GM19351 (cell line): ENCODE results near the gene SLIT3.
A peak's percentile ranks its signal among the peaks of the same experiment; 100 is the strongest.

Experiments used
- ATAC-seq: cut with Tn5 transposase; IDR thresholded peaks from one replicate; pipeline ENCODE4 v1.9.1; 2021; ENCODE audit warnings: mild to moderate bottlenecking, moderate library complexity; ENCODE audit not compliant: unreplicated experiment

SLIT3 gene

DNA sequence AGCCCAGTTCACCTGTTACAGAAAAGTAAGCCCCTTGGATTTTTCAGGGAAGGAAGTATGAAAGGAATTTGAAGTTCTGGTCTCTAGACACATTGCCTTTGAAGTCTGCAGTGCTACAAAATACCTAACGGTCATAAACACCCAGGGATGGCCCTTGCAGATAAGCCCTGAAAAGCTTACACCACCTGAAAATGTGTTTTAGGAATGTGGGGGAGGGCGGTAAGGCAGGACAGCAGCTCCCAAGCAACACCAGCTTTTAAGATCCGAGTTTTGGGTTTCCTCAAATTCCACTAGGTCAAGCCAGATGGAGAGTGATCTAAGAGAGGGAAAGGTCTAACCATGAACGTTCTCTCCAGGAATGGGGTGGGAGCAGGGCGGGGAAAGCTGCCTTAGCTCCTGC lies 607.6 kb downstream of the SLIT3 start:
- ATAC-seq: no peak

DNA sequence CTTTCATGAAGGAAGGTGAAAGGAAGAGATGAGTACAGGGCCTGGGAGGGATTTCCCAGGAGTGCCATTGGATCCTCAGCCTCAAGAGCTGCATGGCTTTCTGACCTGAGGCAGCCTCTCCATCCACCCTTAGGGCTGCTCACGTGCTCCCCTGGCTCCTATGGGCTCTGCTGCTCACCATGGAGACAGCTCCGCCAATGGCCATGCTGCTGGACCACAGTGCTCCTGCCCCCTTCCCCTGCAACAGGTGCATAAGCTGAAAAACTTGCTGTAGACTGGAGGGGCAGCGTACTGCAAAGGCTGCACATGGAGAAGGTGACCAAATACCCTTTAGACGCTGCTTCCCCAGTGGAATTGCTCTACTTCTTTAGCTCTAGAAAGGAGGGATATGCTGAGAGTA lies 609.0 kb downstream of the SLIT3 start:
- ATAC-seq: no peak

GRCh38 chr5:168689260-168689659 lies 611.7 kb downstream of the SLIT3 start:
- no peak for ATAC-seq

- ATAC-seq: no peak
Measured at GRCh38 chr5:168686837-168687236, 614.1 kb downstream of the SLIT3 start.

- ATAC-seq: no peak
Measured at GRCh38 chr5:168685566-168685965, 615.4 kb downstream of the SLIT3 start.

DNA sequence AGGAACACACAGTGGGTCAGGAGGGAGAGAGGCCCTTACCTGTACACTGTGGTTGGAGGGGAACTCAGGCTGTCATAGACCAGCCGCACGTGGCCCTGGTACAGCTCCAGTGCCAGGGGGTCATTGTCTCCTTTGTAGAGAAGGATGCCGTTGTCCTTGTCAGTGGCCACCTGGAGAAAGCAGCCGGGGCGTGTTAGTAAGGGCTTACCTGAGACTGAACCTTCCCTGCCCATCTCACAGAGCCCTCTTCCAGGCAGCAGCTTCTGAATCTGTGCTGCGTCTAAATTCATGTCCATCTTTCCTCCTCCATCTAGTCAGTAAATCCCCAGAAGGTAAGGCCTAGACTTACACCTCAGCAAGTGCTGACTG lies 617.0 kb downstream of the SLIT3 start:
- ATAC-seq: no peak

DNA sequence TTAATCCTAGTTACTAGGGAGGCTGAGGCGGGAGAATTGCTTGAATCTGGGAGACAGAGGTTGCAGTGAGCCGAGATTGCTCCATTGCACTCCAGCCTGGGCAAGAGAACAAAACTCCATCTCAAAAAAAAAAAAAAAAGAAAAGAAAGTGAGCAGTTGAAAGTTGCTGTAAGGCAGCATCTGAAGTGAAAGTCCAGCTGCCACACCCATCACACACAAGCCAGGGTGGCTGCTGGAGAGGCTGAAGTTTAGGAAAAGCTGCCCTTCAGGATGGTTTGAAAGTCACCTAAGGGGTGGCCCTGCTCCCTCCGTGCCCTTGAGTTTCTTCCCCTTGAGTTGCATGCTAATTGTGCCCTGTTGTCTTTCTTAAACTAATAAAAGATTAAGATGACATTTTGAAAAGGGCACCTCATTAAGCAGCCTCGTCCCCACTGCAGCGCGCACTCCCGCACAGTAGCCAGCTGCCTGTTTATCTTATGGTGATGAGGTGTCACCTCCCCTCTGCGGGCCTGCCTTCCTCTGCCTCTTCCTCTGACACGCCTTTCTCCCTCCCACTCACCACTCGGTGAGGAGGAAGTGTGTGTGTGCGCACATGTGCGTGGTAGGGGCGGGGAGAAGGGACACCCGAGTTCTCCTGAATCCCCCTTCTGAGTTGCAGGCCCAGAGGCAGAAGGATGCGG lies 617.6 kb downstream of the SLIT3 start:
- peak; percentile 52 for ATAC-seq

GRCh38 chr5:168681556-168682183 lies 619.3 kb downstream of the SLIT3 start:
- ATAC-seq: no peak

DNA sequence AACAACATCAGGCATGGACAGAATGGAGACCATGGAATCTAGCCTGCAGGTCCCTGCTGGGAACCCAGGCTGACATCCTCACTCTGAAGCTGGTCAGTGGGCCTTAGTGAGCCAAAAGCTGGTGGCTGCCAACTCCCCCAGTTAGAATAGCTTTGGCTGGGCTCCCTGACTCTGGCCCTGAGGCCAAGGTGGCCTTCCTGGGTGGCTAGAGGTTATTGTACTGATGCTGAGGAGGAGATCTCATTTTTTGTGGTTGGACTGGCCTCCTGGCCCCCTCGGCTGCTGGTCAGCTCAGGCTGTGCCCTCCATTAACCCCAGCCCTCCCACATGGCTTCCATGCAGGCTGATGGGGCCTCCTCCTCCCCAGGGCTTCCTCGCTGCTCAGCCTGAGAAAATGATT lies 620.5 kb downstream of the SLIT3 start:
- ATAC-seq: no peak

DNA sequence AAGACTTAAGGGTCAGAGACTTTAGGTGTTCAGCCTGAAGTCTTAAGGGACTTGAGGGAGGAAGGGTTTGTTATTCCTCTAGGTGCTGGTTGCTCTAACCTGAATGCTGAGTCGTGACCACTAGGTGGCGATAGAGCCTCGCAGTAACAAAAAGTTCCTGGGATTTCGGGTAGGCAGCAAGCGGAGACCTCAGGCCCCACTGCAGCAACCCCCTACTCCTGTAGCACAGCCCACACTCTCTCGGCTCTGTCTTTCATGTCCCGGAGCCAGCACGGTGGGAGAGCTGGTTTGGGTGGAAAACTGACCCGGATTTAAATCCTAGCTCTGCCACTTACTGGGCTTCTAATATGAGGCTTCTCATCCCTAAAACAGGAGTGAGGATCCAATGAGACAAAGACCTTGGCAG lies 621.4 kb downstream of the SLIT3 start:
- peak; percentile 59 for ATAC-seq

GRCh38 chr5:168676501-168676900 lies 624.4 kb downstream of the SLIT3 start:
- ATAC-seq: peak; percentile 40

DNA sequence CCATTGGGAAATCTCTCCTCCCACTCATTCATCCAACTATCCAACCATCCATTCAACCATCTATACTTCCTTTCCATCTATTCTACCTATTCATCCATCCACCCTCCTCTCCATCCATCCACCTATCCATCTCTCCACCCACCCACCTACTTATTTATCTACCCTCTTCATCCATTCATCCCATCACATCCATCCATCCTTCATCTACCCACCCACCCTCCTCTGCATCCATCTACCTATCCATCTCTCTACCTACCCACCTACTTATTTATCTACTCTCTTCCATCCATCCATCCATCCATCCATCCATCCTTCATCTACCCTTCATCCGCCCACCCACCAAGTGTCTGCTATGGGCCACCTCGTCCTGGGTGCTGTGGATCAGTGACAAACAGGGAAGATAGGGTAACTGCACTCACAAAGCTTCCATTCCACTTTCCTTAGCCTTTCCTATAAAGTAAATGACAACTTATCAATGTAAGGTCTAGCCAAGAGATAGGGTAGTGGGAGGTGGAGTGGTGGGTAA lies 625.0 kb downstream of the SLIT3 start:
- ATAC-seq: no peak

DNA sequence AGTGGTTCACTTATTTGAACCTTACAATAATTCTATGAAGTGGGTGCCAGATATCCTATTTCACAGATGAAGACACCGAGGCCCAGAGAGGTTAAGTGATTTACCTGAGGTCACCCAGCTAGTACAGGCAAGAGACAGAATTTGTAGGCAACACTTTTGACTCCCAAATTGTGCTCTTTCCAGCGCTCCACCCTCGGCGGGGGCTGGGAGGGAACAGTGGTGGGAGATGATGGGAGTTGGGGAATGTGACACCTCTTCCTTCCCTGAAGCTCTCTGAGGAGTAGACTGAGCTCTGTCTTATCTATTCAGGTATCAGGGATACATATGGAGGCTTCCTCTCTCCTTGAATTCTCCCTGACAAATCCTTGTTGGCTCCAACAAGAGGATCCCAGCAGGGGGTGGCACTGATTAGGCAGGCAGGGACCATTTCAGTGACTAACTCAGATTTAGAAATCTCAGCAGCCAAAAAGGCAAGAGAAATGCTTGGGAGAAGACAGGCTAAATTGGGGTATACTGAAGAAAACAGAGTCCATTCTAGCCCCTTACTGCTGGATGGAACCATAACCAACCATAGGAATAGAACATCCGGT lies 626.0 kb downstream of the SLIT3 start:
- ATAC-seq: no peak

DNA sequence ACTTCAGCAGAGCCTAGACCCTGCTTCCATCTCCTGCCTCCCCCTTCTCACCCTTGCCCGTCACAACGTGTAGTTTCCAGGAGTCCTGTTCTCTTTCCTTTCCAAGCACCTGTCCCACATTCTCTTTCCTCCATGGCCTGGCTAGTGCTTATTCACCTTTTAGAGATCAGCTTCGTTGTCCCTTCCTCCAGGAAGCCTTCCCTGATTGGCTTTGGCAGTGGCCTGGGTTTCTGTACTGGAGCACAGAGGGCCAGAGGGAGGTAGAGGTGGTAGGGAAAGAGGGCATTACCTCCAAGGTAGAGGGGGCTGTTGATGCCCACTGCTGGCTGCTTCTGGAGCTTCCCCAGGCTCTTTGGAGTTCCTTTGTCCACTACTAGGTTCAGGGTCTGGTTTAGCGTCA lies 628.1 kb downstream of the SLIT3 start:
- ATAC-seq: no peak

GRCh38 chr5:168672016-168672415 lies 628.9 kb downstream of the SLIT3 start:
- ATAC-seq: no peak

- no peak for ATAC-seq
Measured at GRCh38 chr5:168670881-168671575, 629.9 kb downstream of the SLIT3 start.

GRCh38 chr5:168669668-168670378 lies 631.1 kb downstream of the SLIT3 start:
- ATAC-seq: no peak

GRCh38 chr5:168669156-168669555 lies 631.8 kb downstream of the SLIT3 start:
- ATAC-seq: no peak

DNA sequence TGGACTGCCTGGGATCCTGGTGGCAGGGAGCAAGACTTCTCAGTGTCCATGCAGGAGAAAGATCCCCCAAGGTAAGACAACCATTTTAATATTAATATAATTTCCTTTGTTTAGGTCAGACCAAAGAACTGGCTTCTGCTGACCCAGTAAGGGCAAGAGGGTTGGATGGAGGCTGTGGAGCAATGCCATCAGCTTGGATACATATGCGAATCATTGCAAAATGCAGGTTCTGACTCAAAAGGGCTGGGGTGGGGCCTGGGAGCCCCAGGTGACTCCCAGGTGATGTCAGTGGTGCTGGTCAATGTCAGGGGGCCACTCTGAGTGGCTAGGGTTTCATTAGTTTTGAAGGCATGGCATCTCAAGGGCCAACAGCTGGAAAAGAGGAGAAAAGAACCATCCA lies 632.9 kb downstream of the SLIT3 start:
- no peak for ATAC-seq

DNA sequence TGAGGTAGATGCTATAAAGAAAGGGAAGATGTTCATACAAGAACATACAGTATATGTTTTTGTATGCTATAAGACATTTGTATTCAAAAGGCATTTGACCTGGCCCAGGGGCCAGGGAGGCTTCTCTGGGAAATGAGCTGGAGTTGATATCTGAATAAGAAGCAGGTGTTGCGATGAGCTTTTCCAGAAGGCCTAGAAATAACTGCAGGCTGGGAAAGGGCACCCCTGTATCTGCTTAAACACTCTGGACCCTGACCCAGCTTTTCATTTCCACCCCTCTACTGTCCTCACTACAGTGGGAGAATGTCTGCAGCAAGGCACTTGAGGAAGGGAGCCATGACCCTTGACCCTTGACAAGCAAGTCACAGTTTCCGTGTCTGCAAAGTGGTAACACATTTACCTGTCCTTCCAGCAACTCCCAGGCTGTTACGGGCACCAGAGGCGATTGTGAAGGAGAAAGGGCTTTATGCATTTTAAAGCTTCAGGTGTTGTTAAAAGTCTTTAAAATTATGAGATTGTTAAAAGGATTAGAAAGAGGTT lies 633.6 kb downstream of the SLIT3 start:
- no peak for ATAC-seq

GRCh38 chr5:168666356-168666755 lies 634.6 kb downstream of the SLIT3 start:
- ATAC-seq: no peak
